ENCODE results near the gene LARP6. TPM values are rescaled to one million over a fixed set of nuclear protein-coding genes. Genes with fewer than 3 reads are reported as not detected.

LARP6 gene
- total and polyA plus RNA-seq, 2 of the 4 experiments (the other 2 are of a cell fraction), result 36.4 to 135 TPM

GRCh38 chr15:70802629-70803028 is 51.3 kb downstream of the LARP6 start:
- Histone ChIP-seq H2BK120ac (ENCODE audit: low read depth, low read length) (peak overlapping the region; percentile 100), H4K91ac (ENCODE audit: insufficient read depth, low read depth, low read length) (peak overlapping the region; percentile 94), H3K79me1 (ENCODE audit: low read depth in 1 of 2, low read length in 2 of 2) (peaks cover 3 to 52% of the 10 kb centered on the region in 2 experiments; a peak in 3 of 4 replicates), H3K56ac (ENCODE audit: extremely low read depth, insufficient read depth, low read length) (peak overlapping the region; percentile 69), H3K4ac (ENCODE audit: low read depth, low read length) (peak overlapping the region; percentile 100), H3K4me2 (ENCODE audit: low read depth, low read length) (peak overlapping the region; percentile 41; the same call in 1 of the 2 replicates), H3K27ac (ENCODE audit: insufficient read depth, low read length) (peak overlapping the region; percentile 70), H3K4me1 (ENCODE audit: control insufficient read depth, insufficient read depth, low read length) (peaks cover 34% of the 10 kb centered on the region), H3K27me3 (ENCODE audit: control insufficient read depth, insufficient read depth, low read length) (no peaks in the 10 kb centered on the region), H3K36me3 (ENCODE audit: control insufficient read depth, insufficient read depth, low read length) (no peaks in the 10 kb centered on the region), H3K14ac (replicated peaks; ENCODE audit: low read depth, low read length) (peak overlapping the region; percentile 100), H4K20me1 (ENCODE audit: insufficient read depth, low read length) (no peaks in the 10 kb centered on the region), H3K9ac (ENCODE audit: low read depth, low read length) (no peak overlapping the region; the same call in 1 of the 2 replicates), H2AK5ac (ENCODE audit: low read depth, low read length) (peak overlapping the region; percentile 99), H3K4me3 (ENCODE audit: insufficient read depth, low read depth, low read length) (no peak overlapping the region), H2AFZ (replicated peaks; ENCODE audit: low read length, poor library complexity) (peak overlapping the region; percentile 61), H3K9me3 (ENCODE audit: control insufficient read depth, insufficient read depth, low read length) (no peaks in the 10 kb centered on the region), H3K9me1 (ENCODE audit: insufficient read depth, low read length) (peaks cover 44% of the 10 kb centered on the region), H2AK9ac (replicated peaks; ENCODE audit: low read depth, low read length, poor library complexity) (peak overlapping the region; percentile 85), H4K5ac (ENCODE audit: low read depth, low read length) (peak overlapping the region; percentile 91), H3K18ac (ENCODE audit: low read depth, low read length) (peak overlapping the region; percentile 93), H3K23ac (ENCODE audit: low read depth, low read length) (peak overlapping the region; percentile 99), H4K8ac (ENCODE audit: low read depth in 2 of 2, low read length in 2 of 2) (peak overlapping the region; percentile 29 to 90), H2BK5ac (ENCODE audit: low read depth, low read length, poor library complexity, severe bottlenecking) (peak overlapping the region; percentile 99), H2BK15ac (ENCODE audit: low read depth, low read length) (peak overlapping the region; percentile 91), H2BK20ac (ENCODE audit: low read depth, low read length) (peak overlapping the region; percentile 100)
- ATAC-seq (ENCODE audit: low read depth), result peak; percentile 30; the same call in 1 of the 2 replicates
- dilution Hi-C loops (cut with HindIII; ENCODE audit: low sequenced_read_pairs, unreplicated experiment), result no loop called here
- ChIA-PET POLR2A (ENCODE audit: unreplicated experiment) (no interaction called here), CTCF (no interaction called here)
- in situ Hi-C loops (cut with MboI; ENCODE audit: low sequenced_read_pairs), result no loop called here
- peak; percentile 91 for DNase-seq
- BruUV-seq (replicated peaks), result no TSS peak
- intact Hi-C loops (cut with micrococcal nuclease), result no loop called here
- 43% methylated on average over 3 of the region's 4 CpGs; no CpG with 5 or more reads in 1 of the 2 experiments for WGBS, 2 experiments (ENCODE audit: extremely low coverage in 2 of 2, insufficient read length in 1 of 2)
- TF ChIP-seq MXI1 (IDR thresholded peaks at IDR 0.05; ENCODE audit: borderline replicate concordance, low read depth, low read length) (no peak), FOS (IDR thresholded peaks at IDR 0.05; ENCODE audit: low read depth, low read length) (peak; percentile 32; the same call in 1 of the 2 replicates), NFE2L2 (IDR thresholded peaks at IDR 0.05; ENCODE audit: low read depth, low read length) (no peak), MAFK (IDR thresholded peaks at IDR 0.05; ENCODE audit: low read depth, low read length) (no peak)

Measured in IMR-90 (cell line).